ENCODE data around the gene ASAH2B. TPM values are rescaled to one million over a fixed set of nuclear protein-coding genes. Genes with fewer than 3 reads are reported as not detected.
"Not testable (repeated sequence)": the region's sequence is repeated elsewhere in the genome, so short reads cannot be mapped to it uniquely, and the experiment has no call there.

The ASAH2B gene
- total and polyA plus RNA-seq, 2 donors: 1.1 to 2.8 TPM

GRCh38 chr10:50787962-50788361, 48.2 kb downstream of the ASAH2B start:
- not testable (repeated sequence) for H3K36me3 ChIP-seq (ENCODE audit: control insufficient read depth in 2 of 2, insufficient read depth in 2 of 2, low read length in 1 of 2); H3K27me3 ChIP-seq (ENCODE audit: control insufficient read depth in 2 of 2, insufficient read depth in 1 of 2, low read length in 1 of 2); DNase-seq (ENCODE audit: low read depth in 6 of 9, low spot score in 9 of 9); H3K4me3 ChIP-seq (ENCODE audit: low read length in 2 of 2); H3K4me1 ChIP-seq (ENCODE audit: control insufficient read depth in 2 of 2, insufficient read depth in 2 of 2, low read length in 2 of 2); H3K9me3 ChIP-seq (ENCODE audit: control insufficient read depth in 2 of 2, insufficient read depth in 1 of 2, low read length in 1 of 2); H3K27ac ChIP-seq (ENCODE audit: low read depth in 1 of 2, low read length in 1 of 2)
- WGBS: 86% methylated on average over 5 of the region's 5 CpGs

DNA sequence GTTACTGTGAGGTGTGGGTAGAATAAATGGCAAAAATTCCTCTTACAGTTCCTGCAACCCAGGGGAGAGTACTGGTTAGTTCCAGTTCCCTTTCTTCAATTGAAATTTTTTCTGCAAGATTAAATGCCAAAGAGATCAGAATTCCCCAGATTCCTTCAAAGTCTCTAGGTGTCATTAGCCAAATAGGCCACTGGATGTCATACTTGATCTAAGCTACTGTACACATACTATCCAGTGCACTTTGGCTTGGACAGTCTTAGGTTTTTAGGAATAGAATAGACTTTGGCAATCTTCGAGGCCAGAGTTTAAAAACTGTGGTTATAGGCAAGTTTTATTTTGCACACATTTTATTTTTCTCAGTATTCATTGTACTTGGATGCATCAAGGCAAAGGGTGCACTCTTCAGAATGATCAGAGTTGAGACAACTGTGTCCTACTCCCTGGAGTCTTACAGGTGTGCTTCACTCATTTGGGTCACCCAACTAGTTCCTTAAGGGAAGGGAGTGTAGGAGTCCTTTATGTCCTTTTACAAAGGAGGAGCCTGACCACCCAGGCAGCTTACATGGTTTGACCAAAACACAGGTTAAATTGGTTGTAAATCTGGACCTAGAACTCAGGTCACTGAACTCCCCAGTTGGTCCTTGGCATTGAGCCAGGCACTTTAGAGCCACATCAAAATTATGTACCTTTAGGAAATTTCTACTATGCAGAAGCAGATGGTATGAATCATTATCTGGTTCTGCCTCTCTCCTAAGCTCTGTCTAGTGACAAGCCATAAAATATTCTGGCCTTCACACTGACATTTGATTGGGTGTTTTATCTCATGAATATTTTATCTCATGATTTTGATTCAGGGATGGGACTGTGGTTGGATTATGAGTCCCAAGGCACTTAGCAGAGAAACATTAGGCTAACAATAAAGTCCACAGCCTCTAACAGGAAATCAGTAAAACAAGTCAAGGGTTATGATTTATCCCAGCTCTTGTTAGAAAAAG, 49.5 kb downstream of the ASAH2B start:
- WGBS: 82% methylated on average over 1 of the region's 1 CpG
- DNase-seq (ENCODE audit: low read depth in 6 of 9, low spot score in 9 of 9): no peak

DNA sequence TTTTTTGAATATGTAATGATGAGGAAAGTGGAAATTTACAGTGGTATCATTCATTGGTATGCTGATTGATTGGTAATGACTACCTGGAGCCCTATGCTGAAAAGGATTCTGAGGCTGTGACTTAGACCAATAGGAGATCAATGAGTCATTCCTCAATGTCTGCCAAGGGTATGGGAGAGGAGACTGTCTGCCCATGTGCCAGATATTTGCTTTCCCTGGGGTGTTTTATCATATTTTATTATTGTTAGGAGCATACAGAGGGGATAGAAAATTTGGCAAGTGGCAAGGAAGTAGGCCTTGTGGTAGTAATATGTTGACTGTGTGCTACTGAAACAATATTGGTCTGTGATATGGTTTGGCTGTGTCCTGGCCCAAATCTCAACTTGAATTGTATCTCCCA, 54.8 kb downstream of the ASAH2B start:
- Histone ChIP-seq H3K27ac (ENCODE audit: low read depth in 1 of 2, low read length in 1 of 2) (no peak overlapping the region), H3K4me3 (ENCODE audit: low read length in 2 of 2) (no peak overlapping the region), H3K27me3 (ENCODE audit: control insufficient read depth in 2 of 2, insufficient read depth in 1 of 2, low read length in 1 of 2) (no peaks in the 10 kb centered on the region), H3K4me1 (ENCODE audit: control insufficient read depth in 2 of 2, insufficient read depth in 2 of 2, low read length in 2 of 2) (no peaks in the 10 kb centered on the region), H3K36me3 (ENCODE audit: control insufficient read depth in 2 of 2, insufficient read depth in 2 of 2, low read length in 1 of 2) (no peaks in the 10 kb centered on the region), H3K9me3 (ENCODE audit: control insufficient read depth in 2 of 2, insufficient read depth in 1 of 2, low read length in 1 of 2) (no peaks in the 10 kb centered on the region)
- DNase-seq (ENCODE audit: low read depth in 6 of 9, low spot score in 9 of 9): no peak

More for the DNA sequence above, 49.5 kb downstream of the ASAH2B start:
- Histone ChIP-seq H3K27ac (ENCODE audit: low read depth in 1 of 2, low read length in 1 of 2) (no peak overlapping the region), H3K36me3 (ENCODE audit: control insufficient read depth in 2 of 2, insufficient read depth in 2 of 2, low read length in 1 of 2) (no peaks in the 10 kb centered on the region), H3K4me1 (ENCODE audit: control insufficient read depth in 2 of 2, insufficient read depth in 2 of 2, low read length in 2 of 2) (no peaks in the 10 kb centered on the region), H3K27me3 (ENCODE audit: control insufficient read depth in 2 of 2, insufficient read depth in 1 of 2, low read length in 1 of 2) (no peaks in the 10 kb centered on the region), H3K9me3 (ENCODE audit: control insufficient read depth in 2 of 2, insufficient read depth in 1 of 2, low read length in 1 of 2) (no peaks in the 10 kb centered on the region), H3K4me3 (ENCODE audit: low read length in 2 of 2) (no peak overlapping the region)

- Histone ChIP-seq H3K36me3 (ENCODE audit: control insufficient read depth in 2 of 2, insufficient read depth in 2 of 2, low read length in 1 of 2) (no peaks in the 10 kb centered on the region), H3K4me3 (ENCODE audit: low read length in 2 of 2) (no peak overlapping the region), H3K27ac (ENCODE audit: low read depth in 1 of 2, low read length in 1 of 2) (no peak overlapping the region), H3K27me3 (ENCODE audit: control insufficient read depth in 2 of 2, insufficient read depth in 1 of 2, low read length in 1 of 2) (no peaks in the 10 kb centered on the region), H3K4me1 (ENCODE audit: control insufficient read depth in 2 of 2, insufficient read depth in 2 of 2, low read length in 2 of 2) (no peaks in the 10 kb centered on the region), H3K9me3 (ENCODE audit: control insufficient read depth in 2 of 2, insufficient read depth in 1 of 2, low read length in 1 of 2) (no peaks in the 10 kb centered on the region)
- WGBS: 96% methylated on average over 1 of the region's 1 CpG
- no peak for DNase-seq (ENCODE audit: low read depth in 6 of 9, low spot score in 9 of 9)
Observed at GRCh38 chr10:50796693-50797092, 57.0 kb downstream of the ASAH2B start.

DNA sequence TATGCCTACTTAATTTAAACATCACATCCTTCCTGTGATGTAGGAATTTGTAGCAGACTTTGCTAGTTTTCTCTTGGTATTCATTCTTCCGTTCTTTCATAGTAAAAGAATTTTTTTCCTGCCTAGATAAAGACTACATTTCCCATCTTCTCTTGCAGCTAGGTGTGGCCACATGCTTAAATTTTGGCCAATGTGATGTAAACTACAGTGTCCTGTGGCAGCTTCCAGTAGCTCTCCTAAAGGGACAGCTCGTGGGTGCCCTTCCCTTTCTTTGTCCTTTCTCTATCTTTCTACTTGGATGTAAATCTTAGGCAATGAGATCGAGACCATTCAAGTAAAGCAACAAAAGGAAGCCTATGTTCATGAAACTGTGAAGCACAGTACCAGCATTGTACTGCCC, 58.6 kb downstream of the ASAH2B start:
- no peaks in the 10 kb centered on the region for H3K9me3 ChIP-seq (ENCODE audit: control insufficient read depth in 2 of 2, insufficient read depth in 1 of 2, low read length in 1 of 2)
- no peaks in the 10 kb centered on the region for H3K27me3 ChIP-seq (ENCODE audit: control insufficient read depth in 2 of 2, insufficient read depth in 1 of 2, low read length in 1 of 2)
- H3K27ac ChIP-seq (ENCODE audit: low read depth in 1 of 2, low read length in 1 of 2): no peak overlapping the region
- H3K4me1 ChIP-seq (ENCODE audit: control insufficient read depth in 2 of 2, insufficient read depth in 2 of 2, low read length in 2 of 2): no peaks in the 10 kb centered on the region
- H3K4me3 ChIP-seq (ENCODE audit: low read length in 2 of 2): no peak overlapping the region
- no peak for DNase-seq (ENCODE audit: low read depth in 6 of 9, low spot score in 9 of 9)
- WGBS: 82% methylated on average over 3 of the region's 3 CpGs
- no peaks in the 10 kb centered on the region for H3K36me3 ChIP-seq (ENCODE audit: control insufficient read depth in 2 of 2, insufficient read depth in 2 of 2, low read length in 1 of 2)

DNA sequence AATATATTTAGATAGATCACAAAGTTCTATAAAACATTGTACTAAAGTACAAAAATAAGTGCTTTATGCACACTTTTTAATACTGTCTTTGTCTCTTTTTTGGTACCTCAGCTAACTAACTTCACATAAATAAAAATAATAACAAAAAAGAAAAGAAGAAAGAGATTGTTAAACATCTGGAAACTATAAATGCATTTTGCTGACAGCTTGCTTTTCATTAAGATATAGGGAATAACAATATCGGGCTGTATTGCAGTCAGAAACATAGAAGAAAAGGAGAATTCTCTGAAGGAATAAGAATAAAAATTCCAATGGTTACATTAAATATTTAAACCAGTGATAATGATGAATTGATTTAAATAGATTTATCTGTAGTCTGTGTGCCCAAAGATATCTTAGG, 59.9 kb downstream of the ASAH2B start:
- H3K27ac ChIP-seq (ENCODE audit: low read depth in 1 of 2, low read length in 1 of 2): no peak overlapping the region
- no peaks in the 10 kb centered on the region for H3K36me3 ChIP-seq (ENCODE audit: control insufficient read depth in 2 of 2, insufficient read depth in 2 of 2, low read length in 1 of 2)
- 91% methylated on average over 1 of the region's 1 CpG for WGBS
- no peaks in the 10 kb centered on the region for H3K27me3 ChIP-seq (ENCODE audit: control insufficient read depth in 2 of 2, insufficient read depth in 1 of 2, low read length in 1 of 2)
- no peaks in the 10 kb centered on the region for H3K9me3 ChIP-seq (ENCODE audit: control insufficient read depth in 2 of 2, insufficient read depth in 1 of 2, low read length in 1 of 2)
- no peak for DNase-seq (ENCODE audit: low read depth in 6 of 9, low spot score in 9 of 9)
- no peak overlapping the region for H3K4me3 ChIP-seq (ENCODE audit: low read length in 2 of 2)
- no peaks in the 10 kb centered on the region for H3K4me1 ChIP-seq (ENCODE audit: control insufficient read depth in 2 of 2, insufficient read depth in 2 of 2, low read length in 2 of 2)

GRCh38 chr10:50805981-50806622, 66.4 kb downstream of the ASAH2B start:
- no peak for DNase-seq (ENCODE audit: low read depth in 6 of 9, low spot score in 9 of 9)
- Histone ChIP-seq H3K4me3 (ENCODE audit: low read length in 2 of 2) (no peak overlapping the region), H3K27ac (ENCODE audit: low read depth in 1 of 2, low read length in 1 of 2) (no peak overlapping the region), H3K27me3 (ENCODE audit: control insufficient read depth in 2 of 2, insufficient read depth in 1 of 2, low read length in 1 of 2) (no peaks in the 10 kb centered on the region), H3K36me3 (ENCODE audit: control insufficient read depth in 2 of 2, insufficient read depth in 2 of 2, low read length in 1 of 2) (no peaks in the 10 kb centered on the region), H3K4me1 (ENCODE audit: control insufficient read depth in 2 of 2, insufficient read depth in 2 of 2, low read length in 2 of 2) (no peaks in the 10 kb centered on the region), H3K9me3 (ENCODE audit: control insufficient read depth in 2 of 2, insufficient read depth in 1 of 2, low read length in 1 of 2) (no peaks in the 10 kb centered on the region)
- 58% methylated on average over 2 of the region's 2 CpGs for WGBS

DNA sequence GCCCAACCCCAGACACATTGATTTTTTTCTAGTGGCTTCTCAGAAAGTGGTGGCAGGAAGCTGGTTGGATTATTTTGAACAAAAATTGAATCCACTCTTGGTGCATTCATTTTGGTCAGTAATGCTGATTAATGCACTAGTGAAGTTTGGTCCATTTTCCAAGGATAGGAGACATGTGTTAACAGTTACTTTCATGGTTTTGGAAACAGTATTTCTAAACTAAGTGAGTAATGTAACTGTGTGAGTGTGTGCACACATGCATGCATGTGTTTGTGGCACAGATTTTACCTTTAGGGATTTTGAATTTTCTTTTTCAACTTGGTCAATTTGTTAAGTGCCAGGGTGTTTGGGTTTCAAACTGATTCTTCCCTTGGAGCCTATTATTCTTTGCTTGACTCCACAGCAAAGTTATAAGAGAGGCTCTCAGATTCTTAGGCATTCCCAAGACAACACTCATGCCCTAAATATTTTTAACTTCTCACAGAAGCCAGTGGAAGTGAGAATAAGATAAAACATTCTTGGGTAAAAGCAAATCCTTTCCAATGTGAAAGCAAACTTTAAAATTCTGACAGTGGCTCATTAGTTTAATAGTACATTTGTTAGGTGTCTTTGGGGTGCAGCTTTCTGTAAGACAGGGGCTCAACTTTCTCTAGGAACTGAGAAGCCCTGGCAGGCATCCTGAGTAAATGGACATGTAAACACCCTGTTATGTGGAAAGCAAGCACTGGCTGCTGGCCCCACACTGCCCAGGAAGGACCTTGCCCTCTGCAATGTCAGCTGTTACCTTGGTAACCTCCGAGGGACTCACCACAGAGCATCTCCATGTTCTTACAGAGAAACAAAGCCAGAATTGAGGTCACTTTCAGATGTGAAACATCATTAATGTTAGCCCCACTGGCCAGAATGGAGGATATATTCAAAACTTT, 68.4 kb downstream of the ASAH2B start:
- no peaks in the 10 kb centered on the region for H3K27me3 ChIP-seq (ENCODE audit: control insufficient read depth in 2 of 2, insufficient read depth in 1 of 2, low read length in 1 of 2)
- no peak overlapping the region for H3K4me3 ChIP-seq (ENCODE audit: low read length in 2 of 2)
- H3K27ac ChIP-seq (ENCODE audit: low read depth in 1 of 2, low read length in 1 of 2): no peak overlapping the region
- DNase-seq (ENCODE audit: low read depth in 6 of 9, low spot score in 9 of 9): no peak
- no peaks in the 10 kb centered on the region for H3K36me3 ChIP-seq (ENCODE audit: control insufficient read depth in 2 of 2, insufficient read depth in 2 of 2, low read length in 1 of 2)
- no peaks in the 10 kb centered on the region for H3K4me1 ChIP-seq (ENCODE audit: control insufficient read depth in 2 of 2, insufficient read depth in 2 of 2, low read length in 2 of 2)
- no peaks in the 10 kb centered on the region for H3K9me3 ChIP-seq (ENCODE audit: control insufficient read depth in 2 of 2, insufficient read depth in 1 of 2, low read length in 1 of 2)
- WGBS: 51% methylated on average over 1 of the region's 1 CpG

All from thymus (tissue), 11 donors.